A549 (cell line): ENCODE measurements around the gene HEXD. TPM values are rescaled to one million over a fixed set of nuclear protein-coding genes. Genes with fewer than 3 reads are reported as not detected.

Experiments used
- ATAC-seq, 2 experiments: fragments of 200-7000 bp in 1 of 2; fragments of >200 bp in 1 of 2; cut with Nextera tagmentation in 1 of 2; cut with Tn5 transposase in 1 of 2; 3 replicates each; pipeline versions ENCODE4 v1.8.0 to v1.9.1; 2018 to 2020; ENCODE audit warnings: mild to moderate bottlenecking in 1 of 2, moderate library complexity in 1 of 2
- CTCF ChIA-PET: fragments of 300-600 bp; sonication (Branson Sonifier 250); formaldehyde crosslinking; extraction: SDS; loops from one replicate; lab custom pipeline; 2021; ENCODE audit warnings: antibody characterized with exemption, inconsistent platforms; lab: Yijun Ruan, JAX
- POLR2A ChIA-PET: fragments of 350-600 bp; formaldehyde crosslinking; extraction: SDS; loops from one replicate; lab custom pipeline; 2021; ENCODE audit warnings: antibody characterized with exemption, inconsistent platforms; lab: Yijun Ruan, JAX
- DNase-seq, 2 experiments: peaks; one replicate each; pipeline versions ENCODE4 v3.0.0 to v3.0.0-alpha.2; 2011 to 2016; ENCODE audit warnings: low read depth in 1 of 2, low spot score in 1 of 2
- FAIRE-seq: peaks from 2 replicates; lab custom pipeline; 2011; peaks lifted over from hg19 to GRCh38; lab: Jason Lieb, UNC
- H3K27ac ChIP-seq, 2 experiments: fragments of >200 bp; sonication (Bioruptor Twin); formaldehyde crosslinking; 3 replicates each; pipeline ENCODE4 v1.5.1; 2016 to 2017
- H3K4me1 ChIP-seq: fragments of >200 bp; sonication (Bioruptor Twin); formaldehyde crosslinking; 3 replicates; pipeline ENCODE4 v1.6.1; 2016
- H3K4me2 ChIP-seq: fragments of >200 bp; sonication (Bioruptor Twin); formaldehyde crosslinking; 3 replicates; pipeline ENCODE4 v1.6.1; 2016
- H3K4me3 ChIP-seq: fragments of >200 bp; sonication (Bioruptor Twin); formaldehyde crosslinking; 3 replicates; pipeline ENCODE4 v1.5.1; 2016
- H3K9me3 ChIP-seq: fragments of >200 bp; sonication (Bioruptor Twin); formaldehyde crosslinking; 3 replicates; pipeline ENCODE4 v1.6.1; 2016
- CBX8 ChIP-seq: fragments of 200-600 bp; sonication (generic); IDR thresholded peaks from 2 replicates; pipeline ENCODE4 v1.6.1; 2016
- CEBPB ChIP-seq, 2 experiments: fragments of >200 bp in 1 of 2; sonication (Bioruptor Twin) in 1 of 2; formaldehyde crosslinking in 1 of 2; IDR thresholded peaks; 2 replicates each; pipeline ENCODE4 v1.6.1; 2012 to 2016
- E2F6 ChIP-seq: IDR thresholded peaks from 2 replicates; pipeline ENCODE4 v1.6.1; 2012; ENCODE audit warnings: low read depth, borderline replicate concordance
- EHF ChIP-seq: fragments of 250-450 bp; sonication (Bioruptor Pico); IDR thresholded peaks from 2 replicates; pipeline ENCODE4 v1.5.0; 2020; ENCODE audit warnings: mild to moderate bottlenecking
- EP300 ChIP-seq, 2 experiments: fragments of >200 bp; sonication (Bioruptor Twin); formaldehyde crosslinking; IDR thresholded peaks; 2 replicates in 1 of 2; 3 replicates in 1 of 2; pipeline ENCODE4 v1.6.1; 2016 to 2017
- FOSL2 ChIP-seq, 2 experiments: fragments of 450-650 bp in 1 of 2; fragments of >200 bp in 1 of 2; sonication (Bioruptor Twin) in 1 of 2; formaldehyde crosslinking; IDR thresholded peaks; 2 replicates each; pipeline versions ENCODE4 v1.5.0 to v1.6.1; 2016 to 2020; ENCODE audit warnings: mild to moderate bottlenecking in 1 of 2, moderate library complexity in 1 of 2
- HEYL ChIP-seq: fragments of 250-450 bp; sonication (Bioruptor Pico); IDR thresholded peaks from 2 replicates; pipeline ENCODE4 v1.8.0; 2021; ENCODE audit warnings: mild to moderate bottlenecking, moderate library complexity
- MAX ChIP-seq: IDR thresholded peaks from 2 replicates; pipeline ENCODE4 v1.6.1; 2012
- MYC ChIP-seq: IDR thresholded peaks from 2 replicates; pipeline ENCODE4 v1.6.1; 2012; ENCODE audit warnings: mild to moderate bottlenecking, inconsistent platforms, low read length, improper control_type of control experiment, borderline replicate concordance
- NFE2L2 ChIP-seq: fragments of 150-350 bp; conservative IDR thresholded peaks from 2 replicates; pipeline ENCODE4 v1.6.1; 2014; ENCODE audit warnings: low read length
- RARB ChIP-seq: fragments of 250-450 bp; sonication (Bioruptor Pico); IDR thresholded peaks from 2 replicates; pipeline ENCODE4 v1.8.0; 2021; ENCODE audit warnings: mild to moderate bottlenecking, moderate library complexity
- SREBF2 ChIP-seq: fragments of 450-650 bp; IDR thresholded peaks from 2 replicates; pipeline ENCODE4 v1.6.1; 2014; ENCODE audit warnings: mild to moderate bottlenecking, moderate library complexity
- WGBS: methylation state at CpG from one replicate; pipeline ENCODE4 v1.1.6; 2017; ENCODE audit errors: missing lambda C conversion rate; 5-methylcytosine and 5-hydroxymethylcytosine counted together
- polyA plus RNA-seq, 4 experiments: library from polyadenylated mRNA; depleted of rRNA in 3 of 4; stranded (reverse); fragments of >200 nt; fragmentation: RNase III in 1 of 4; extraction: RNeasy Plus Mini Kit Qiagen cat#74134 plus additional on column Dnase treatment in 1 of 4; gene quantifications; 2 replicates in 3 of 4; 3 replicates in 1 of 4; pipeline ENCODE4 v1.2.3, GENCODE V29; 2011 to 2017

Gene HEXD
- polyA plus RNA-seq, 2 of the 4 experiments (the other 2 are of a cell fraction), result 18.0 to 19.5 TPM

- TF ChIP-seq E2F6, result peak; percentile 69; the same call in 1 of the 2 replicates
- TF ChIP-seq HEYL, result no peak
- peak; percentile 94 for TF ChIP-seq MYC
- TF ChIP-seq, all 56 proteins: peak for 16
Observed at GRCh38 chr17:82418001-82418986, at the start of gene HEXD, which contains the start of gene OGFOD3 (continued).

- Histone ChIP-seq H3K27ac (no peak overlapping the region), H3K4me2 (no peak overlapping the region), H3K4me1 (peaks cover 8% of the 10 kb centered on the region; the same call in 1 of the 3 replicates), H3K9me3 (no peaks in the 10 kb centered on the region), H3K4me3 (no peak overlapping the region)
- FAIRE-seq (peak; percentile 23), DNase-seq (no peak), ATAC-seq (no peak)
- CTCF ChIA-PET, result interaction anchor here (0.9 to 5.4 kb wide), 4 partner anchors 11 to 18 kb away, joined by 3 to 45 read pairs (median 6); no protein-coding TSS in a partner anchor
- WGBS, result 88% methylated on average over 7 of the region's 7 CpGs
- TF ChIP-seq SREBF2 (no peak), EHF (CRISPR knock-in tag) (no peak), E2F6 (no peak)
- POLR2A ChIA-PET, result no interaction called here
Observed at GRCh38 chr17:82369211-82369610, 48.9 kb upstream of the HEXD start.

GRCh38 chr17:82370471-82371332 is 47.4 kb upstream of the HEXD start:
- FAIRE-seq (no peak), DNase-seq (no peak), ATAC-seq (no peak; a peak in 1 of 6 replicates)
- peak overlapping the region; percentile 13; the same call in 1 of the 3 replicates for H3K4me3 ChIP-seq
- CTCF ChIA-PET, result interaction anchor here (0.7 to 5.4 kb wide), 7 partner anchors 9 to 184 kb away, joined by 3 to 45 read pairs (median 5); no protein-coding TSS in a partner anchor
- H3K27ac ChIP-seq, result no peak overlapping the region
- peak overlapping the region; percentile 60 for H3K4me2 ChIP-seq
- WGBS, result 53% methylated on average over 34 of the region's 38 CpGs
- peaks cover 8% of the 10 kb centered on the region; the same call in 1 of the 3 replicates for H3K4me1 ChIP-seq
- POLR2A ChIA-PET, result no interaction called here
- H3K9me3 ChIP-seq, result no peaks in the 10 kb centered on the region
- TF ChIP-seq MAX, result peak; percentile 74
- peak; percentile 89 for TF ChIP-seq E2F6
- TF ChIP-seq EP300 (IDR thresholded peaks at IDR 0.05), result no peak

- TF ChIP-seq NFE2L2 (no peak), CEBPB (IDR thresholded peaks at IDR 0.05) (no peak), FOSL2 (IDR thresholded peaks at IDR 0.05) (no peak), FOSL2 (CRISPR knock-in tag; IDR thresholded peaks at IDR 0.05) (no peak), CBX8 (no peak), RARB (CRISPR knock-in tag) (no peak), EP300 (IDR thresholded peaks at IDR 0.05) (no peak)
- no peaks in the 10 kb centered on the region for H3K9me3 ChIP-seq
- peaks cover 8% of the 10 kb centered on the region; the same call in 1 of the 3 replicates for H3K4me1 ChIP-seq
- peak within 1 kb of the TSS; percentile 60 for H3K4me2 ChIP-seq
- ChIA-PET CTCF (interaction anchor here (1.0 to 5.4 kb wide), 4 partner anchors 10 to 42 kb away, joined by 3 to 45 read pairs (median 8); no protein-coding TSS in a partner anchor), POLR2A (no interaction called here)
- FAIRE-seq, result no peak
- H3K27ac ChIP-seq, result no peak within 1 kb of the TSS
- 36% methylated on average over 47 of the region's 109 CpGs for WGBS
- DNase-seq, result no peak
- H3K4me3 ChIP-seq, result peak within 1 kb of the TSS; percentile 13; the same call in 2 of the 3 replicates
- ATAC-seq, result no peak
Observed at GRCh38 chr17:82371333-82372248, 46.6 kb upstream of the HEXD start, which contains the start of gene UTS2R. Gene UTS2R (plus strand): TSS chr17:82371765. CDS start chr17:82374325, 2,560 bp downstream.
